Measurements from ENCODE around the gene HDAC8.

DNA sequence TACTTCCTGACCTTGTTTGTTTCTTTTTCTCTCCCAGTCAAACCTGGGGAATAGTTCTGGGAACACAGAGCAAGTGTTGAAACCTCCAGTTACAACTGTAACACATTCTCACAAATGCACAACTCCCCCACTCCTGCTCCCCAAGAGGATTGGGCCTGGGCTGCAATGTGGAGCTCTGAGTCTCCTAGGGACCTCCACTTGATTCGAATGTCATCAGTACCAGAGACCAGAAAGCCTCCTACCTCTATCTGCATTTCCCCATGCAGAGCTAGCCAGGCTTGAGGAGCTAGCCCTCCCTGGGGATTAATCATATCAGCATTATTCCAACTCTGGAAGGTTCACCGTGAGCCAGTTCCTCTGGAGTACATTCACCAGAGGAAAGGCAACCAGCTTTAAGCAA lies 225.3 kb downstream of the HDAC8 start:
- TF ChIP-seq, protein P1, sequence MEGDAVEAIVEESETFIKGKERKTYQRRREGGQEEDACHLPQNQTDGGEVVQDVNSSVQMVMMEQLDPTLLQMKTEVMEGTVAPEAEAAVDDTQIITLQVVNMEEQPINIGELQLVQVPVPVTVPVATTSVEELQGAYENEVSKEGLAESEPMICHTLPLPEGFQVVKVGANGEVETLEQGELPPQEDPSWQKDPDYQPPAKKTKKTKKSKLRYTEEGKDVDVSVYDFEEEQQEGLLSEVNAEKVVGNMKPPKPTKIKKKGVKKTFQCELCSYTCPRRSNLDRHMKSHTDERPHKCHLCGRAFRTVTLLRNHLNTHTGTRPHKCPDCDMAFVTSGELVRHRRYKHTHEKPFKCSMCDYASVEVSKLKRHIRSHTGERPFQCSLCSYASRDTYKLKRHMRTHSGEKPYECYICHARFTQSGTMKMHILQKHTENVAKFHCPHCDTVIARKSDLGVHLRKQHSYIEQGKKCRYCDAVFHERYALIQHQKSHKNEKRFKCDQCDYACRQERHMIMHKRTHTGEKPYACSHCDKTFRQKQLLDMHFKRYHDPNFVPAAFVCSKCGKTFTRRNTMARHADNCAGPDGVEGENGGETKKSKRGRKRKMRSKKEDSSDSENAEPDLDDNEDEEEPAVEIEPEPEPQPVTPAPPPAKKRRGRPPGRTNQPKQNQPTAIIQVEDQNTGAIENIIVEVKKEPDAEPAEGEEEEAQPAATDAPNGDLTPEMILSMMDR (IDR thresholded peaks at IDR 0.05), result no peak
- TF ChIP-seq POLR2A (IDR thresholded peaks at IDR 0.05; ENCODE audit: low read depth), result no peak
